Measurements from ENCODE around the gene ASCC3.

- TF ChIP-seq CTCF (conservative IDR thresholded peaks at IDR 0.05; ENCODE audit: low read depth in 2 of 2), result no peak
- TF ChIP-seq EZH2 (IDR thresholded peaks at IDR 0.05; ENCODE audit: low read depth, unreplicated experiment), result no peak
- no peak for TF ChIP-seq EZH2phosphoT487 (IDR thresholded peaks at IDR 0.05; ENCODE audit: unreplicated experiment)
- no peak for TF ChIP-seq POLR2AphosphoS5 (IDR thresholded peaks at IDR 0.05; ENCODE audit: low read depth)
- TF ChIP-seq JUNB (IDR thresholded peaks at IDR 0.05; ENCODE audit: unreplicated experiment), result no peak
- no peak for TF ChIP-seq ETS1 (IDR thresholded peaks at IDR 0.05)
- no peak for TF ChIP-seq ZNF114 (CRISPR knock-in tag; IDR thresholded peaks at IDR 0.05)
- TF ChIP-seq ZNF331 (CRISPR knock-in tag; IDR thresholded peaks at IDR 0.05; ENCODE audit: low read depth), result no peak
- no peak for TF ChIP-seq REST (IDR thresholded peaks at IDR 0.05; ENCODE audit: unreplicated experiment)
Observed at GRCh38 chr6:100491952-100492670, 389.0 kb downstream of the ASCC3 start.

Measured in GM23338 (cell line).